GM12872 (cell line): ENCODE data around the gene CHP2.

Experiments
- TF ChIP-seq, protein P1 (sequence below): IDR thresholded peaks from 3 replicates; pipeline ENCODE4 v1.5.1; 2011; ENCODE audit warnings: low read depth, mild to moderate bottlenecking, low read length, moderate library complexity; ENCODE audit not compliant: insufficient read depth

CHP2 gene

DNA sequence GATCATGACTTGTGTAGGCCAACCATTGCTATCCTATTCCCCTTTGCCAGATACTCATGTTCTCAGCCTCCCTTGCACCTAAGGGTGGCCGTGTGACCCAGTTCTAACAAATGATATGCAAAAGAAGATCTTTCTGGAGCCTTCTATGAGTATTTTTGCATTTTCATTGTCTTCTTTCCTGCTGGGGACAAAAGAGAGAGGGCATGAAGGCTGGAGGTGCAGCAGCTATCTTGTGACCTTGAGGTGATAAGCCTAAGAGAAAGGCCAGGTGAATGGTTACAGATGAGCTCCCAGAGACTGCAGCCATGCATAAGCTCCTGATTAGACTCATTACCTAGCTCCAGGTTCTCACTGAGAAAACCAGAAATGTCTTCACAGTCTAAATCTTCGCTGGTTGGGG is 42.1 kb downstream of the CHP2 start:
- TF ChIP-seq, protein P1, sequence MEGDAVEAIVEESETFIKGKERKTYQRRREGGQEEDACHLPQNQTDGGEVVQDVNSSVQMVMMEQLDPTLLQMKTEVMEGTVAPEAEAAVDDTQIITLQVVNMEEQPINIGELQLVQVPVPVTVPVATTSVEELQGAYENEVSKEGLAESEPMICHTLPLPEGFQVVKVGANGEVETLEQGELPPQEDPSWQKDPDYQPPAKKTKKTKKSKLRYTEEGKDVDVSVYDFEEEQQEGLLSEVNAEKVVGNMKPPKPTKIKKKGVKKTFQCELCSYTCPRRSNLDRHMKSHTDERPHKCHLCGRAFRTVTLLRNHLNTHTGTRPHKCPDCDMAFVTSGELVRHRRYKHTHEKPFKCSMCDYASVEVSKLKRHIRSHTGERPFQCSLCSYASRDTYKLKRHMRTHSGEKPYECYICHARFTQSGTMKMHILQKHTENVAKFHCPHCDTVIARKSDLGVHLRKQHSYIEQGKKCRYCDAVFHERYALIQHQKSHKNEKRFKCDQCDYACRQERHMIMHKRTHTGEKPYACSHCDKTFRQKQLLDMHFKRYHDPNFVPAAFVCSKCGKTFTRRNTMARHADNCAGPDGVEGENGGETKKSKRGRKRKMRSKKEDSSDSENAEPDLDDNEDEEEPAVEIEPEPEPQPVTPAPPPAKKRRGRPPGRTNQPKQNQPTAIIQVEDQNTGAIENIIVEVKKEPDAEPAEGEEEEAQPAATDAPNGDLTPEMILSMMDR = no peak

DNA sequence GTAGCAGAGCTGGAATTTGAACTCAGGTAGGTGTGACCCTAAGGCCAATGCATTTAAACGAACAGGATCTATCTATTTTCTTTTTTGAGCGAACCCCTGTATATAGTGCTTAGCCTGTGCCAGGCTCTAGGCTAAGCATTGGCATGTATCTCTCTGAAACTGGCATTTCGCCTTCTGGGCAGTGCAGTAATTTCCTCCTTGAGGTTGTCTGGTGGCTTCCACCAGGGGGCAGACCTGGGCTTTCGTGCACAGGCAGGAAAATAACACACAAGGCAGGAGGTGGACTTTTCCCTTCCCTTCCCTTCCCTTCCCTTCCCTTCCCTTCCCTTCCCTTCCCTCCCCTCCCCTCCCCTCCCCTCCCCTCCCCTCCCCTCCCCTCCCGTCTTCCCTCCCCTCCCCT is 46.6 kb downstream of the CHP2 start:
- TF ChIP-seq, protein P1 = peak; percentile 82

DNA sequence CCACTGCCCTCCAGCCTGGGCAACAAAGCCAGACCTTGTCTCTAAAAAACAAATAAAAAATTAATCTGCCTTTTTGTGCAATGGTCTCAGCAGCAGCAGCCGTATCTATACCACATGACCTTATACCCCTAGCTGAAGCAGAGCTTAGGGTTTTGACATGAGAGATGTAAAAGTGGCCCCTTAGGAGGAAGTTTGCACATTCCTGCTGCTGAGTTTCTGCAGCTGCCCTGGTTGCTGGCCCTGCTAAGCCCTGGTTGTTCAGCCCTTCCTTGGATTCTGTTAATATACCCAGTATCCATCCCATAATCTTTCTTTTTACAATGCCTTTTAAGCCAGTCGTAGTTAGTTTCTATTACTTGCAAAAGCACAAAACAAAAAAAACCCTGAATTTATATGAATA is 48.0 kb downstream of the CHP2 start:
- TF ChIP-seq, protein P1 = no peak

DNA sequence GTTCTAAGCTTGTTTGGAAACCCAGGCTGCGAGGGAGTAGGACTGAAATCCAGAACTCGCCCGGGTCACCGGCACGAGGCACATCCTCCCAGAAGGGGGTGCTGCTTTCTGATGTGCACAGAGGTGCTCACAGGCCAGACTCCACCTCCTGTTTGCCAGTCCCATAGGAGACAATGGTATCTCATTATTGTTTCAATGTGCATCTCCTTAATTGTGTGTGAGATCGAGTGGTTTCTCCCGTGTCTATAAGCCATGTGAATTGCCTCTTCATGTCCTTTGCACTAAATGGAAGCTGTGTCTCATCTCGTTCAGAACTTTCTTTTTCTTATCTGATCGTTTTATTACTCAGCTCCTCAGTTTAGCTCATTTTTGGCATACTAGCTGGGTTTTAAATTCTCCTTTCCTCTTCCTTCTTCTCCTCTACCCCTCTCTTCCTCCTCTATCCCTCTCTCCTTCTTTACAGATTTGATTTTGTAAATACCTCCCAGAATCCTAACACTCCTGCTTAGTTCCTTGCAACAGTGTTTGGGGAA is 48.8 kb downstream of the CHP2 start:
- TF ChIP-seq, protein P1 = peak; percentile 91

DNA sequence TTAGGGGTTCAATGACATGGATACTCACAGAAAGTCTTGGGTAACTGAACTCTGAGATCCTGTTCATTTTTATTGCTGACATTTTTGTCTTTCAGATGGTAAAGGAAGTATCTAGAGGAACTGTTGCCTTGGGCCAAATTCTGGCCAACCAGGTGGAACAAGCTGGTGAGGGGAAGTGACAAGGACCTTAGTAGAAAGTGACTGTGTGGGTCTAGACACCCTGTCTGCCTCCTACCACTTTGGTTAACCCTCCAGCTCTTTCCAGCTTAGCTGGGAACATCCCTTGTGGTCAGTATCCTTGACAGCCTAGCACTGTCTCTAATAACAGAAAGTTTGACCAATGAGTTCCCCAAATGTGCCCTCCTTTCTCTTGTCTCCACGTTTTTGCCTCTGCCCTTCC is 52.2 kb downstream of the CHP2 start:
- TF ChIP-seq, protein P1 = no peak
